ENCODE data around the gene CT47C1.

DNA sequence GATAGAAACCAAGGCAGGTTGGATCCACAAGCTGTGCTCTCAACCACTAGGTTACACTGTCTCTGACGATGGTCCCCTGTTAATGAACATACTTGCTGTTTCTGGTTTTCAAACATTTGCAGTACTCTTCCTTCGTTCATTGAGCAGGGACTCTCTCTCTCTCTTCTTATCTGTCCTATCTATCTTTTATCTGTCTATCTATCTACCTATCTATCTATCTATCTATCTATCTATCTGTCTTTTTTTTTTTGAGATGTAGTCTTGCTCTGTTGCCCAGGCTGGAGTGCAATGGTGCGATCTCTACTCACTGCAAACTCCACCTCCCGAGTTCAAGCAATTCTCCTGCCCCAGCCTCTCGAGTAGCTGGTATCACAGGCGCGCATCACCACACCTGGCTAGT lies 9.4 kb upstream of the CT47C1 start:
- TF ChIP-seq, protein P1, sequence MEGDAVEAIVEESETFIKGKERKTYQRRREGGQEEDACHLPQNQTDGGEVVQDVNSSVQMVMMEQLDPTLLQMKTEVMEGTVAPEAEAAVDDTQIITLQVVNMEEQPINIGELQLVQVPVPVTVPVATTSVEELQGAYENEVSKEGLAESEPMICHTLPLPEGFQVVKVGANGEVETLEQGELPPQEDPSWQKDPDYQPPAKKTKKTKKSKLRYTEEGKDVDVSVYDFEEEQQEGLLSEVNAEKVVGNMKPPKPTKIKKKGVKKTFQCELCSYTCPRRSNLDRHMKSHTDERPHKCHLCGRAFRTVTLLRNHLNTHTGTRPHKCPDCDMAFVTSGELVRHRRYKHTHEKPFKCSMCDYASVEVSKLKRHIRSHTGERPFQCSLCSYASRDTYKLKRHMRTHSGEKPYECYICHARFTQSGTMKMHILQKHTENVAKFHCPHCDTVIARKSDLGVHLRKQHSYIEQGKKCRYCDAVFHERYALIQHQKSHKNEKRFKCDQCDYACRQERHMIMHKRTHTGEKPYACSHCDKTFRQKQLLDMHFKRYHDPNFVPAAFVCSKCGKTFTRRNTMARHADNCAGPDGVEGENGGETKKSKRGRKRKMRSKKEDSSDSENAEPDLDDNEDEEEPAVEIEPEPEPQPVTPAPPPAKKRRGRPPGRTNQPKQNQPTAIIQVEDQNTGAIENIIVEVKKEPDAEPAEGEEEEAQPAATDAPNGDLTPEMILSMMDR (IDR thresholded peaks at IDR 0.05) = no peak
- TF ChIP-seq POLR2A (IDR thresholded peaks at IDR 0.05; ENCODE audit: low read depth) (no peak), EP300 (IDR thresholded peaks at IDR 0.05) (no peak)
